ENCODE results near the gene TFDP2. TPM values are rescaled to one million over a fixed set of nuclear protein-coding genes. Genes with fewer than 3 reads are reported as not detected.

The TFDP2 gene
- polyA plus RNA-seq, 3 donors from 2014 or later = 53.5 to 142 (median 96.2) TPM

DNA sequence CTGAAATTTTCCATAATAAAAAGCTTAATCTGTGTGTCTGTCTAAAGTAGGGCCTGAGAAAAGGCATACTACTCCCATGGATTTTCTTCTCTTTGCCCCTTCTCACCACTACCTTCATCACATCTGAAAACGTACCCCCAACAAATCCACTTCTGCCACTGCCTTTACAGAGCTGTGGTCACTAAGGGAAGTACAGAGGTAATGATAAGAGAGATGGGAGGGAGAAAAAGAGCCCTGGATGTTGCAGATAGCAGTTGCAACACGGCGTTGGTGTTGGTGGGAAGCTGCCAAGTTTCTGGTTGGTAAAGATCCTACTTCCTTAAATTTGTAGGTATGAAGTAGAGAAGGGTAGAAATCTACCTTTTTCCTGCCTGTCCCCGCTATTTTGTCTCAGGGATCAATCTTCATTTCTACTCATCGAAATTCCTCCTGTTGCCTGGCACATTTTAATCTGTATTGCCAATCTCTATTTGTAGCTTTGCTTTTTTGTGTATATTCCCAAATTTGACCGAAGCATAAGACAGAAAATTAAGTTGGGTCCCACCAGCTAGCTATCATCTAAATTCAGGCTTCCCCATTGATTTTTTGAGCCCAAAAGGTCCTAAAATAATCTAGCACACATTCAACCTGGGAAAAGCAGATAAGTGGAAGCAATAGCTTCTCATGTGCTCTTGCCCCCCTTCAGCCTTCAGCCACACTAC is 102.9 kb downstream of the TFDP2 start:
- no peaks in the 10 kb centered on the region for H3K9me3 Mint-ChIP-seq
- DNase-seq = no peak
- peaks cover 8 to 24% of the 10 kb centered on the region in 2 donors for H3K4me1 Mint-ChIP-seq
- H3K27me3 Mint-ChIP-seq (ENCODE audit: low read depth in 3 of 3) = peaks cover 0 to 2% (median 1%) of the 10 kb centered on the region in 3 donors
- peak overlapping the region in 2 of 6 donors; percentile 28 to 52 for H3K27ac Mint-ChIP-seq
- H3K36me3 Mint-ChIP-seq = peaks cover 0 to 15% (median 3%) of the 10 kb centered on the region in 3 donors
- no peak overlapping the region for H3K4me3 Mint-ChIP-seq

DNA sequence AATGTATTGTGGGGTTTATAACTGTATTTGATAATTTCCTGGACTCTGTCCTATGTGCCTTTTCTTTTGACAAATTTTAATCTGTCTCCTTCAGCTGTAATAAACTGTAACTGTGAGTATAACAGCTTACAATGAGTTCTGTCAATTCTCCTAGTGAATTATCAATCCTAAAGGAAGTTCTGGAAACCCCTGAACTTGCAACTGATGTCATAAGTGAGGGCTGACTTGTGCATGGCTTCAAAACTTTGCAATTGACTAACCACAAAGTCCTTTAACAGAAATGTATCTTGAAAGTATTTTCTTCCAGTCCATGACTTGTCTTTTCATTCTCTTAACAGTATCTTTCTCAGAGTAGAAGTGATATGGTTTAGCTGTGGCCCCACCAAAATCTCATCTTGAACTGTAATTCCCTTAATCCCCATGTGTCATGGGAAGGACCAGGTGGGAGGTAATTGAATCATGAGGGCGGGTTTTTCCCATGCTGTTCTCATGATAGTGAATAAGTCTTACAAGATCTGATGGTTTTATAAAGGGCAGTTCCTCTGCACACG is 108.3 kb downstream of the TFDP2 start:
- no peak for DNase-seq
- H3K27ac Mint-ChIP-seq = peak overlapping the region in 4 of 6 donors; percentile 31 to 73 (median 52)
- peaks cover 0 to under 1% (median 0%) of the 10 kb centered on the region in 3 donors for H3K36me3 Mint-ChIP-seq
- H3K9me3 Mint-ChIP-seq = no peaks in the 10 kb centered on the region
- H3K27me3 Mint-ChIP-seq (ENCODE audit: low read depth in 3 of 3) = peaks cover 0 to 4% (median 1%) of the 10 kb centered on the region in 3 donors
- H3K4me1 Mint-ChIP-seq = peaks cover 14 to 23% of the 10 kb centered on the region in 2 donors
- H3K4me3 Mint-ChIP-seq = no peak overlapping the region

DNA sequence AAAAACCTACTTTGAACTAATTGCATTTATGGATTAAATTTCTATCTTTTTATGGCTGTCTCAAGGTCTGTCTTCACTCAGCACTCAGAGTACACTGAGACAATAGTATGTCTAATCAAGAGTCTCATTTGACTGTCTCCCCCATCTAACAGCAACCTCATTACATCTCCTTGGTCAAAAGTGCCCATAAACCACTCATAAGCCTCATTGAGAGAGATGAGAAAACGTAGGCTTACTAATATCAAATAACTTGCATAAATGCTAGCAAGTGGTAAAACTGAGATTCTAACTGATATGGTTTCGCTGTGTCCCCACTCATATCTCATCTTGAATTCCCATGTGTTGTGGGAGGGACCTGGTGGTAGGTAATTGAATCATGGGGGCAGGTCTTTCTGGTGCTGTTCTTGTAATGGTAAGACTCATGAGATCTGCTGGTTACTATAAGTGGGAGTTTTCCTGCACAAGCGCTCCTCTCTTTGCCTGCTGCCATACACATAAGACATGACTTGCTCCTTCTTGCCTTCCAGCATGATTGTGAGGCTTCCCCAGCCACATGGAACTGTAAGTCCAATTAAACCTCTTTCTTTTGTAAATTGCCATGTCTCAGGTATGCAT is 113.9 kb downstream of the TFDP2 start:
- Mint-ChIP-seq H3K27me3 (ENCODE audit: low read depth in 3 of 3) (peaks cover 0 to 2% (median 0%) of the 10 kb centered on the region in 3 donors), H3K4me3 (no peak overlapping the region), H3K4me1 (peaks cover 14 to 42% of the 10 kb centered on the region in 2 donors), H3K9me3 (no peaks in the 10 kb centered on the region), H3K36me3 (no peaks in the 10 kb centered on the region), H3K27ac (no peak overlapping the region)
- no peak for DNase-seq

GRCh38 chr3:142033292-142033691 is 116.1 kb downstream of the TFDP2 start:
- H3K9me3 Mint-ChIP-seq = no peaks in the 10 kb centered on the region
- peak overlapping the region in 1 of 6 donors; percentile 71 for H3K27ac Mint-ChIP-seq
- H3K4me1 Mint-ChIP-seq = peaks cover 23 to 63% of the 10 kb centered on the region in 2 donors
- no peak for DNase-seq
- H3K4me3 Mint-ChIP-seq = no peak overlapping the region
- H3K27me3 Mint-ChIP-seq (ENCODE audit: low read depth in 3 of 3) = peaks cover 0 to 2% (median 0%) of the 10 kb centered on the region in 3 donors
- H3K36me3 Mint-ChIP-seq = no peaks in the 10 kb centered on the region

DNA sequence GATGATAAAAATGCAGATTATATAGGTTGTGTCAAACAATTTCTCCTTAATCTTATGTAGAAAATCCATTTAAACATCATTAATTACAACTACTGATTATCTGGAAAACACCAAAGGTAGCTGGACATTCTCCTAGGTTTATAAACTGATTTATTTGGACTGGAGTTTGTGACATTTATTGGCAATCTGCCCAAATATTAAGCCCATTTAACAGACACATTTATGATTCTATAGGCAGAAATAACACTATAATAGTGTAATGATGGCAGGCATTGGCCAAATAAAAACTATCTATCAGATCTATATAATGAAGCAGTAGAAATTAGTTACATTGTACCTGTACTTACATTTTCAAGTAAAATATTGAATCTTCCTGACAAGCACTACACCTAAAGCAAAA is 117.8 kb downstream of the TFDP2 start:
- Mint-ChIP-seq H3K4me1 (peaks cover 34 to 71% of the 10 kb centered on the region in 2 donors), H3K27ac (peak overlapping the region in 4 of 6 donors; percentile 3 to 50 (median 18)), H3K36me3 (no peaks in the 10 kb centered on the region), H3K27me3 (ENCODE audit: low read depth in 3 of 3) (no peaks in the 10 kb centered on the region), H3K4me3 (no peak overlapping the region), H3K9me3 (no peaks in the 10 kb centered on the region)
- no peak for DNase-seq

- Mint-ChIP-seq H3K4me3 (peak overlapping the region in 1 of 5 donors; percentile 72), H3K4me1 (peaks cover 37 to 70% of the 10 kb centered on the region in 2 donors), H3K27ac (peak overlapping the region in 5 of 6 donors; percentile 46 to 81 (median 64)), H3K36me3 (no peaks in the 10 kb centered on the region), H3K27me3 (ENCODE audit: low read depth in 3 of 3) (no peaks in the 10 kb centered on the region), H3K9me3 (no peaks in the 10 kb centered on the region)
- DNase-seq = no peak
These were observed 119.6 kb downstream of the TFDP2 start for GRCh38 chr3:142029791-142030190.

DNA sequence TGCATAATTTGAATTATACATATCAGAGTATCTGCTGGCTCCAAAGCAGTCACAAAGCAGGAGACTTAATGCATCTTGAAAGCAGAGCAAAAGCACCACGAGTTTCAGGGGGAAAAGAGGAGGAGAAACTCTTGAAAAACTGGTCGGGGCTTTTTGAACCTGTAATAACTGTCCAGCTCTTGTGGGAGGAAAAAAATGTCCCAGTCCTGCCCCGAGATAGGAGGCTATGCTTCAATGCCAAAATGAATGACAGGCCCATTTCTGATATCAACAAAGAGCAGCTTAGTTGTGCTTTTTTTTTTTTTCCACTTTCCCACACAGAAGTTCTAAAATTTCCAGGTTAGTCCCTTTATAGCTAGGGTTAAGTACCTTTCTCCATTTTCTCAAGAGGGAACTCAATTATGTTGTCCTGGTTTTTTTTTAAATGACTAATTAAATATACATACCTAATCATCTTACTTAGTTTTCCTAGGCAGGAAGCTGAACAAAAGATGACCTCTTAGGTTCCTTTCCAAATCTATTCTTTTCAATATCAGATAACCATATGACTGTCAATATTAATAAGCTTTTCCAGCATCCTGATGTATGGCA is 120.2 kb downstream of the TFDP2 start:
- H3K27me3 Mint-ChIP-seq (ENCODE audit: low read depth in 3 of 3) = no peaks in the 10 kb centered on the region
- peak overlapping the region; percentile 22 to 81 (median 58) for H3K27ac Mint-ChIP-seq
- H3K4me3 Mint-ChIP-seq = peak overlapping the region in 2 of 5 donors; percentile 19 to 72
- no peaks in the 10 kb centered on the region for H3K9me3 Mint-ChIP-seq
- peaks cover 37 to 73% of the 10 kb centered on the region in 2 donors for H3K4me1 Mint-ChIP-seq
- no peak for DNase-seq
- no peaks in the 10 kb centered on the region for H3K36me3 Mint-ChIP-seq

DNA sequence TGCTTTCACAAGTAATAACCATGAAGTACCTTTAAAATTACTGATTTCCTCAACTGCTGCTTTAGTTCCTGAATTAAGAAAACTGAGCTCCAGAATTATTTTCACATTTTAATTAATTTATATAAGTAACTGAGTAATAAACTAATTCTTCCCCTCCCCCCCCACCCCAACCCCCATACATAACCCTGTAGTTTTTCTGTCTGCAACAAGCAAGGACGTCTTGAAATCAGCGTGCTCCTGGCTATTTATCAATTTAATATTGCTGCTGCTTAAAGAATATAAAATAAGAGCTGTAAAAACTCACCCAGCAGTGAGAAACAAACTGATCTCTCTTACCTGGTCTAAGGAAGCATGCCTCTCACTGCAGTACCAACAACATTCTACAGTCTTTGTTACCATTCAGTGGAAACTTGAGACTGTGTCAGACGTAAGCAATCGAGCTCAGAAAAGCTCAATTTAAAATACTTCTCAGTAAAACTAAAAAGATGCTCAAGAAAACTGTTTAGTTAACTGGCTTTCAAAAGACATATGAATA is 121.0 kb downstream of the TFDP2 start:
- peak; percentile 35 to 52 (median 42) for DNase-seq
- Mint-ChIP-seq H3K27me3 (ENCODE audit: low read depth in 3 of 3) (no peaks in the 10 kb centered on the region), H3K27ac (peak overlapping the region; percentile 50 to 89 (median 80)), H3K4me3 (peak overlapping the region; percentile 82 to 92 (median 89)), H3K36me3 (no peaks in the 10 kb centered on the region), H3K4me1 (peaks cover 38 to 72% of the 10 kb centered on the region in 2 donors), H3K9me3 (no peaks in the 10 kb centered on the region)

GRCh38 chr3:142027735-142028134 is 121.6 kb downstream of the TFDP2 start:
- peak overlapping the region; percentile 82 to 92 (median 89) for H3K4me3 Mint-ChIP-seq
- peaks cover 38 to 69% of the 10 kb centered on the region in 2 donors for H3K4me1 Mint-ChIP-seq
- H3K27me3 Mint-ChIP-seq (ENCODE audit: low read depth in 3 of 3) = no peaks in the 10 kb centered on the region
- peak overlapping the region; percentile 64 to 91 (median 86) for H3K27ac Mint-ChIP-seq
- no peaks in the 10 kb centered on the region for H3K9me3 Mint-ChIP-seq
- peak; percentile 12 to 20 (median 13) for DNase-seq
- H3K36me3 Mint-ChIP-seq = no peaks in the 10 kb centered on the region

DNA sequence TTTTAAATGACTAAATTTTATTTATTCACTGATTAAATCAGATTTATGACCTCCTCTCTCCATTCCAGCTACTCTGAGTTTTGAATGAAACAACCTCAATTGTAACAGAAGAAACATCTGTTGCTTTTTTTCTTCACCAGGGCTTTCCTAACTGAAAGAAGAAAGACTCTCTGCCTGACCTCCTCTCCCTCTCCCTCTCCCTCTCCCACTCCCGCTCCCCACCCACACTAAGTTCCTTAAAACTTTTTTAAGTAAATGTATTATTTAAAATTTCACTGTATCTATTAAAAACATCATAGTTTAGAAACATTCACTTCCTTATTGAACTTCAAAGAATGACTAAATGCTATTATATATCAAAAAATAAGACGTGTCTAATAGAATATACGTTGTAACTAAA is 122.0 kb downstream of the TFDP2 start:
- no peak for DNase-seq
- peaks cover 38 to 69% of the 10 kb centered on the region in 2 donors for H3K4me1 Mint-ChIP-seq
- H3K9me3 Mint-ChIP-seq = no peaks in the 10 kb centered on the region
- H3K27ac Mint-ChIP-seq = peak overlapping the region; percentile 64 to 91 (median 86)
- peak overlapping the region; percentile 82 to 92 (median 89) for H3K4me3 Mint-ChIP-seq
- H3K27me3 Mint-ChIP-seq (ENCODE audit: low read depth in 3 of 3) = no peaks in the 10 kb centered on the region
- H3K36me3 Mint-ChIP-seq = no peaks in the 10 kb centered on the region

GRCh38 chr3:142026333-142026732 is 123.0 kb downstream of the TFDP2 start:
- Mint-ChIP-seq H3K4me1 (peaks cover 42 to 69% of the 10 kb centered on the region in 2 donors), H3K4me3 (peak overlapping the region in 3 of 5 donors; percentile 8 to 34 (median 12)), H3K36me3 (no peaks in the 10 kb centered on the region), H3K27ac (peak overlapping the region in 1 of 6 donors; percentile 68), H3K9me3 (no peaks in the 10 kb centered on the region), H3K27me3 (ENCODE audit: low read depth in 3 of 3) (no peaks in the 10 kb centered on the region)
- no peak for DNase-seq

DNA sequence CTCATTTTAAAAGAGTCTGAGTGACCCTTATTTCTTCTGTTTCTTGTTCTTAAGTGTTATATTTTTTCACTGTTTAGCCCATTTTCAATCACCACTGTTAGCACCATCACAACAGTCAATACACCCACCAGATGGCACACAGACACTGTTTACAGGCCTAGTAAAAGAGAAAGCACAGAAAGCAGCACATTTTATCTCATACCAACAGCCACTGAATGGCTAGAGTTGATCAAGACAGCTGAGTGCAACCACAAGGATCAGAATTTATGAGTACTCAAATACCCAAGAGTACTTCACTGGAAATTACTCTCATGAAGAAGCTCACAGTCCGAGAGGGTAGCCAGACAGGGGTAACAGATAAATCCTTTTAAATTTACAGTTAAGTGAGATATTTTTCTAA is 127.0 kb downstream of the TFDP2 start:
- peak overlapping the region; percentile 6 to 63 (median 52) for H3K27ac Mint-ChIP-seq
- H3K4me3 Mint-ChIP-seq = peak overlapping the region in 1 of 5 donors; percentile 5
- peak; percentile 15 to 30 (median 17) for DNase-seq

GRCh38 chr3:142021127-142021526 is 128.2 kb downstream of the TFDP2 start:
- Mint-ChIP-seq H3K9me3 (no peaks in the 10 kb centered on the region), H3K36me3 (peaks cover 0 to 4% (median 0%) of the 10 kb centered on the region in 3 donors), H3K27ac (peak overlapping the region in 4 of 6 donors; percentile 12 to 54 (median 25)), H3K4me1 (peaks cover 37 to 52% of the 10 kb centered on the region in 2 donors), H3K4me3 (no peak overlapping the region), H3K27me3 (ENCODE audit: low read depth in 3 of 3) (no peaks in the 10 kb centered on the region)
- no peak for DNase-seq

More for the DNA sequence above, 127.0 kb downstream of the TFDP2 start:
- H3K27me3 Mint-ChIP-seq (ENCODE audit: low read depth in 3 of 3) = no peaks in the 10 kb centered on the region
- peaks cover 44 to 56% of the 10 kb centered on the region in 2 donors for H3K4me1 Mint-ChIP-seq
- no peaks in the 10 kb centered on the region for H3K9me3 Mint-ChIP-seq
- peaks cover 0 to 4% (median 0%) of the 10 kb centered on the region in 3 donors for H3K36me3 Mint-ChIP-seq

All from immature natural killer cell (primary cell).